Type B pancreatic cell (in vitro differentiated cells): ENCODE data around the gene TWNK. TPM values are rescaled to one million over a fixed set of nuclear protein-coding genes. Genes with fewer than 3 reads are reported as not detected.

Experiments
- DNase-seq: peaks from one replicate; pipeline ENCODE4 v3.0.0; 2021; ENCODE audit warnings: mixed read lengths; ENCODE audit not compliant: unreplicated experiment; ENCODE audit errors: extremely low spot score
- H3K27ac Mint-ChIP-seq: 2 replicates; pipeline ENCODE4 v1.8.0; 2021; ENCODE audit warnings: mild to moderate bottlenecking, mixed read lengths
- H3K27me3 Mint-ChIP-seq: 2 replicates; pipeline ENCODE4 v1.8.0; 2021; ENCODE audit warnings: mixed read lengths
- H3K36me3 Mint-ChIP-seq: 2 replicates; pipeline ENCODE4 v1.8.0; 2021; ENCODE audit warnings: mixed read lengths
- H3K4me1 Mint-ChIP-seq: one replicate; pipeline ENCODE4 v1.8.0; 2021; ENCODE audit warnings: mixed read lengths; ENCODE audit not compliant: unreplicated experiment
- H3K4me3 Mint-ChIP-seq: 2 replicates; pipeline ENCODE4 v1.8.0; 2021; ENCODE audit warnings: mild to moderate bottlenecking, mixed read lengths
- H3K9me3 Mint-ChIP-seq: 2 replicates; pipeline ENCODE4 v1.8.0; 2021; ENCODE audit warnings: mixed read lengths
- CTCF ChIP-seq: fragments of 200-600 bp; sonication (generic); conservative IDR thresholded peaks from 2 replicates; pipeline ENCODE4 v1.5.0; 2021; ENCODE audit warnings: antibody characterized with exemption, mild to moderate bottlenecking
- total RNA-seq: library from RNA; stranded (reverse); gene quantifications from 2 replicates; pipeline ENCODE4 v1.2.1, GENCODE V29; 2021; ENCODE audit warnings: low replicate concordance

The TWNK gene
- total RNA-seq, 1 donor from 2014 or later, result 19.2 TPM

DNA sequence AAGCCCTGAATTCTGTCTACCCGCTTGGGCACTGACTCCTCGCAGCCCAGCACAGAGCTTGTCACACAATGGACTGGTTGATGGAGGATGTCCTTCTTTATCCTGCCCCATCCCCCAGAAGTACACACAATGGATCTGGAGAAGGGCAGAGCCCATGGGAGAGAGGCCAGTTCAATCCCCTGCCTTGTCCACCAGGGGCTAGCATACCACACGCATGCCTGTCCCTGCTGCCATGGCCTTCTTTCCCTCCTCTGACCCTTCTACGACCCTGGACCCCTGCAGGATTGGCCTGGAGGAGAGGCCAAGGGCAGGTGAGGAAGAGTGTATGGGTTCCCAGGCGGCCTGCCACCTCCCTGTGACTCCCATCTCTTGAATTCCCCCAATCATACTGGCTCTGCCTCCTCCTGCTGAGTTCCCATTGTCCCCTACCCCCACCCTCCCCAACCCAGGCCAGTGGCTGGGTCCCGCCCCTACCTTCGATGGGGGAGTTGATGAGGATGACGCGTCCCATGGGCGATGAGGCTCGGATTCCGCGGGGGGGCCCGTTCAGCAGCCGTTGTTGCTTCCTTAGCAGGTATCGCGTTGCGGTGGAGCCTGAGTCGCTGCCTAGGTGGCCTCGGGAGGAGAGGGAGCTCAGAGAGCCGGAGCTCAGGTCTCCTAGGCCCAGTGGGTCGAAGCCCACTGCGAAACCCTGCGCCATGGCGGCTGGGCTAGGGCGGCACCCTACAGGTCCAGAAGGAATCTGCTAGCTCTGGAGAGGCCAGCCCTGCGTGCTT is 42.4 kb downstream of the TWNK start:
- H3K27ac Mint-ChIP-seq, result peak overlapping the region; percentile 66
- peak; percentile 60 for TF ChIP-seq CTCF
- H3K9me3 Mint-ChIP-seq, result no peaks in the 10 kb centered on the region
- peaks cover 29% of the 10 kb centered on the region for H3K27me3 Mint-ChIP-seq
- peaks cover 30% of the 10 kb centered on the region for H3K4me1 Mint-ChIP-seq
- no peak overlapping the region for H3K4me3 Mint-ChIP-seq
- H3K36me3 Mint-ChIP-seq, result no peaks in the 10 kb centered on the region
- no peak for DNase-seq

DNA sequence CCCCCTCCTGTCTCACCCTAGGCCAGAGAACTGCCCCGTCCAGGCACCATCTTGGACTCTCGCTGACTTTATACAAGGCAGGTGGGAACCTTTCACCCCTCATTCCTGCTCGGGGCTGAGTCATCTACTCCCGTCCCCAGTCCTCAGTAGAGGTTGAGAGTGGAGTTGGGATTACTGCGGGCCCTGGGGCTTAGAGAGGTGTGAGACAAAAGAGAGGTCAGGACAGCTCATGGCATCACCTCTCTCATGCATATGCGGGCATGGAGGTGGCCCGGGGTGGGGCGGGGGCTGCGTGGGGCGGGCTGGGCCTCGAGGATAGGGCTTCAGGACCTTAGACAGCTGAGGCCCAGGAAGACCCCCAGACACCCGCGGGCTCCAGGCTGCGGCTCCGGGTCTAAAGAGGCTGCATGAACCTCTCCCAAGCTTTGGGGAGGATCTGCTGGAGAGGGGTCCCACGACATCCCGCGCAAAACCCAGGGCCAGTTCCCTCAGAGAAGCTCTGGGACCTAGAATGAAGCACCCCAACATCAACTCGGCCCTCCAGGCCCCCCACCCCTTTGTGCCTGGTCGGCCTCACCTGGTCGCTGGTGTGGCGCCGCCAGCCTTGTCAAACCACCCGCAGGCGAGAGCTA is 43.3 kb downstream of the TWNK start:
- H3K36me3 Mint-ChIP-seq, result no peaks in the 10 kb centered on the region
- TF ChIP-seq CTCF, result no peak
- H3K4me1 Mint-ChIP-seq, result peaks cover 30% of the 10 kb centered on the region
- H3K9me3 Mint-ChIP-seq, result no peaks in the 10 kb centered on the region
- DNase-seq, result no peak
- peak overlapping the region; percentile 94 for H3K4me3 Mint-ChIP-seq
- peak overlapping the region; percentile 98 for H3K27ac Mint-ChIP-seq
- peaks cover 32% of the 10 kb centered on the region for H3K27me3 Mint-ChIP-seq

- H3K9me3 Mint-ChIP-seq, result no peaks in the 10 kb centered on the region
- H3K27ac Mint-ChIP-seq, result peak within 1 kb of the TSS; percentile 98
- no peak for TF ChIP-seq CTCF
- H3K36me3 Mint-ChIP-seq, result no peaks in the 10 kb centered on the region
- peaks cover 30% of the 10 kb centered on the region for H3K4me1 Mint-ChIP-seq
- H3K4me3 Mint-ChIP-seq, result peak within 1 kb of the TSS; percentile 94
- DNase-seq, result peak; percentile 95
- peaks cover 37% of the 10 kb centered on the region for H3K27me3 Mint-ChIP-seq
These were observed 43.9 kb downstream of the TWNK start, which contains the start of the genes PDZD7 and SFXN3 for GRCh38 chr10:101031128-101031795. Gene PDZD7, minus strand, starts transcription at chr10:101031129. Its CDS starts 910 bp downstream, at chr10:101030219. Gene SFXN3, plus strand, starts transcription at chr10:101031234. Its CDS starts 3,461 bp downstream, at chr10:101034695.

DNA sequence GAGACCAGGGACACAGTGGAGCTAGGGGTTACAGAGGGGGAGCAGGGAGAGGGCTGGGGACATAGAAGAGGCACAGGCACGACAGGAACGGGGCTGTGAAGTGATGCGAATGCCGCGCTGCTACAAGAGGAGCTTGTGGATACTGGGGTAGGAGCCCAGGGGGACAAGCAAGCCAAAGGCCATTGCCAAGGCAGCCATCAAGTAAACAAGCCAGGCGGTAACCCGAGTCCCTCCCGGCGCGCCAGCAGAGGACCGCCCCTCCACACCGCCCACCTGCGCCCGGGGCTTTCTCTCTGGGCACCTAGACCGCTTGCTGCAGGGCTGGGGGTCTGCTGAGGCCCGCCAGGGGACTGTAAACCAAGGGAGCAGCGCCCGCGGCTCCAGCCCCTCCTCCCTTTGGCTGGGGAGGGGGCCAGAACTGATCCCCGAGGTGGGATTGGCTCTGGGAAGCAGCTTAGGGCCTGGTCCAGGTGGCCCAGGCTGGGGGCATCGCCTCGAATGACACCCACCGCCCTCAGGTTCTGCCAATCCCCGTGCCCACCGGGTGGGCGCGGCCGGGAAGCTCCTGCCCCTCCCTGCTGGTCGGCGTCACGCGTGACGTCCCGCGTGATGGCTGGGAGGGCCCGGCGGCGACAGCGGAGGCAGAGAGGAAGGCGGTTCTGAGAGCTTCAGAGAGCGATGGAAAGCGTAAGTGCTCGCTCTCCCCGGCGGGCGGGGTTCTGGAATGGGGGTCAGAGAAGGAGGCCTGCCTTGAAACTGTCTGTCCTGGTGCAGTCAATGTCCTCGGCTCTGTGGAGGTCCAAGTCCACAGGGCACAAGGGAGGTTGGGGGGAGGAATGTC is 44.7 kb downstream of the TWNK start:
- Mint-ChIP-seq H3K27ac (peak overlapping the region; percentile 98), H3K4me3 (peak overlapping the region; percentile 94), H3K9me3 (no peaks in the 10 kb centered on the region), H3K4me1 (peaks cover 26% of the 10 kb centered on the region), H3K36me3 (no peaks in the 10 kb centered on the region), H3K27me3 (peaks cover 38% of the 10 kb centered on the region)
- no peak for DNase-seq
- TF ChIP-seq CTCF, result no peak

DNA sequence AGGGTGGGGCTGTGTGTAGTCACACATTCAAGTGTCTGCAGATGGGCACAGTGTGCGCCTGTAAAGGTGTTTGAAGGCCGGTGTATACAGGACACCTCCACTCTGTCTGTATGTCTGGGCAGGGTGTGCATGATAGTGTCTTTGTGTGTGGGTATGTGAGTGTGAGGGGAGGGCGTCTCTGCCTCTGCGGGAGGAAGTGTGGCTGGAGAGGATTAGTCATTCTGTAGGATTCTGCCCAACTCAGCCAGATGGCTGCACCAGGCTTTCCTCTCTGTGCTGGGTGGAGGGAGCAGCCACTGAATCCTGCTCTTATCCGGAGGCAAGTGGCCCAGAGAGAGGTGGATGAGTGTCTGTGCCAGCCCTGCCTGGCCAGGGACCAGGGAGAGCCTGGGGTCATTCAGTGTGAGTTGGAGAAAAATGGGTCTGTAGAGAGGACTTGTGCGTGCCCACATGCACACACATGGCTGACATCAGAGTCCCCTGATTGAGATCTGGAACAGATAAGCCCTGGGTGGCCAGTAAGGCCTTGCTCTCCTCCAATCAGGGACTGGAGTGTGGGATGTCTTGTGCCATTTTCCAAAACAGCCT is 45.4 kb downstream of the TWNK start:
- Mint-ChIP-seq H3K36me3 (no peaks in the 10 kb centered on the region), H3K4me3 (peak overlapping the region; percentile 83), H3K27ac (peak overlapping the region; percentile 92), H3K27me3 (peaks cover 42% of the 10 kb centered on the region), H3K4me1 (peaks cover 19% of the 10 kb centered on the region), H3K9me3 (no peaks in the 10 kb centered on the region)
- no peak for DNase-seq
- no peak for TF ChIP-seq CTCF
